ENCODE data around the gene GKAP1. TPM values are rescaled to one million over a fixed set of nuclear protein-coding genes. Genes with fewer than 3 reads are reported as not detected.
"Not testable (repeated sequence)": the region's sequence is repeated elsewhere in the genome, so short reads cannot be mapped to it uniquely, and the experiment has no call there.

The GKAP1 gene
- total RNA-seq, 2 donors from 2014 or later, result 5.9 to 7.9 TPM

DNA sequence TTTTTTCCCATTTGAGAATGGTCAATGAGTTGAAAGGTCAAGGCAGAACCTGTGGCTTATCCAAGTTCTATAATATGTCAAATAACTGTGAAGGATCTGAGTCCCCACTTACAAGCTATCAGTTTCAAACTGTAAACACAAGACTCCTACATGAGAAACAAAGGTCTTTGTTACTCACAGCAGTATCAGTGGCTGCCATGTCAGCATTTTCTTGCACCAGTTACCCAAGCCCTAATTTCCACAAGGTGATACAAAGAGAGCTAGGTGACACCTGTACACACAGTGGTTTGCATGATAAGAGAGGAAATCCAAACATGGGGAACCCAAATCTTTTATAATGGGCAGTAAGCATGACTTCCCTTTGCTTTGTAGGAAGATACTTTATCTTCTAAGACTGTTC lies 101.8 kb downstream of the GKAP1 start:
- no peaks in the 10 kb centered on the region for H3K9me3 ChIP-seq (ENCODE audit: control insufficient read depth, low read length, poor library complexity, severe bottlenecking)
- DNase-seq, result no peak
- no peak for ATAC-seq
- Mint-ChIP-seq H3K27ac (no peak overlapping the region), H3K27me3 (no peaks in the 10 kb centered on the region), H3K4me3 (no peak overlapping the region), H3K4me1 (no peaks in the 10 kb centered on the region), H3K36me3 (ENCODE audit: low read depth) (no peaks in the 10 kb centered on the region)

DNA sequence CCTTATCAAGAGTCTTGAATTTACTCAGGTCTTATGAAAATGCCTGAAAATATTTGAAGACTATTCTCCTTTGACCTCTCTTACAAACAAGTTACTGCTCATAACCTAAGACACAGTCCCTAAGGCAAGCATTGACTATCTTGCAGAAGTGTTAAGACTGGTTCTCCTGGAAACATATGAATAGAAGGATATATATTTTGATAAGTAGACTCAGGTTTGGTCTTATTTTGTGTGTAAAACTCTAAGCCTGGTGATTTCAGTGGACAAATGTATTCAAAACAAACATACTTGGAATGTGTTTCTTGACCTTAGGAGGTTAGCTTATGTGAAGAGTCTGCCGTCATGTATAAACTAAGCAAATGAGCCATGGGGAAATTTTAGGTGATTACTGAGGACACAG lies 102.3 kb downstream of the GKAP1 start:
- H3K4me1 Mint-ChIP-seq, result no peaks in the 10 kb centered on the region
- ATAC-seq, result no peak
- no peaks in the 10 kb centered on the region for H3K9me3 ChIP-seq (ENCODE audit: control insufficient read depth, low read length, poor library complexity, severe bottlenecking)
- DNase-seq, result no peak
- no peaks in the 10 kb centered on the region for H3K36me3 Mint-ChIP-seq (ENCODE audit: low read depth)
- no peaks in the 10 kb centered on the region for H3K27me3 Mint-ChIP-seq
- H3K27ac Mint-ChIP-seq, result no peak overlapping the region
- H3K4me3 Mint-ChIP-seq, result no peak overlapping the region

DNA sequence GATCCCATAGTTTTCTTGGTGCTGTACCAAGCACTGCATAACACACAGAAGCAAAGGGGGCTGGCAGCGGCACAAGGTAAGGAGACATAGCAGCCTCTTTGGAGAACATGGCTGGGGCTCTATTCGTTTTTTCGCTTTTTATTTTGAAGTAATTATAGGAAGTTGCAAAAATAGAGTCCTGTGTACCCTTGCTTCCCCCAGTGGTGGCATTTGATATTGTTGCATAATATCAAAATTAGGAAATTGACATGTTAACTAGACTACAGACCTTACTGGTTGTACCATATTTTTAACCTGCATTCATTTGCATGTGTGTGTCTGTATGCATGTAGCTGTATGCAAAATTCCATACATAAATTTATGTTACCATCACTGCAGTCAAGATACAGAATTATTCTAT lies 103.2 kb downstream of the GKAP1 start:
- H3K27me3 Mint-ChIP-seq, result no peaks in the 10 kb centered on the region
- peaks cover 2% of the 10 kb centered on the region for H3K4me1 Mint-ChIP-seq
- no peaks in the 10 kb centered on the region for H3K9me3 ChIP-seq (ENCODE audit: control insufficient read depth, low read length, poor library complexity, severe bottlenecking)
- DNase-seq (no peak), ATAC-seq (peak; percentile 61)
- no peak overlapping the region for H3K27ac Mint-ChIP-seq
- H3K4me3 Mint-ChIP-seq, result no peak overlapping the region
- no peaks in the 10 kb centered on the region for H3K36me3 Mint-ChIP-seq (ENCODE audit: low read depth)

DNA sequence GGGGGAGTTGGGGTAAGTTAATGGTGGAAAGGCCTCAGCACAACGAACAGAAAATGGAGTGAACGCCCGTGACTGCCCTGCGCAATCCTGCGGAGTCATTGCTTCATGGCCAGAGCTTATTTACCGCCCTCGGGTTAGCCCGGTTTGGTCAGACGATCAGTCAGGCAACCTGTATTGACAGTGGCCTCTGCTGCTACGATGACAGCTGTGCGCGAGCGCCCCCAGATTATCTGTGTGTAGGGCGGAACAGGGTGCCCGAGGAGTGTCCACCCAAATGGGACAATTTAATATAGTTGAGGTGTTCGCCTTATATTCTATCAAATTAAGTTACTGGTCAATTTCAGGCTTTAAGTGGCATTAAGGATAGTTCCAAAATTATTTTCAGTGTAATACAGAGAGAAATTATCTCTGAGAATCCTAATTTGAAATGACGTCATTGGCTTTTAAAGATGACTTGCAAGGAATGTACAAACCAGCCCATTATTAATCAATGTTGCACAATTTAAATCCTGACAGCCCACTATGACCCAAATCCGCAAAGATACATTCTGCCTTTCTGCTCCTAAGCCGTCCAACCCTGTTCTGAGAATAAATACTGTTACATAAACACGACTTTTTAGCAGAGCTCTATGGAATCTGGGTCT lies 108.9 kb downstream of the GKAP1 start:
- ATAC-seq, result peak; percentile 35
- peak; percentile 29 to 37 (median 35) for DNase-seq
- Mint-ChIP-seq H3K4me1 (peaks cover 31% of the 10 kb centered on the region), H3K27me3 (no peaks in the 10 kb centered on the region), H3K4me3 (peak overlapping the region; percentile 97), H3K27ac (peak overlapping the region; percentile 99), H3K36me3 (ENCODE audit: low read depth) (no peaks in the 10 kb centered on the region)
- no peaks in the 10 kb centered on the region for H3K9me3 ChIP-seq (ENCODE audit: control insufficient read depth, low read length, poor library complexity, severe bottlenecking)

DNA sequence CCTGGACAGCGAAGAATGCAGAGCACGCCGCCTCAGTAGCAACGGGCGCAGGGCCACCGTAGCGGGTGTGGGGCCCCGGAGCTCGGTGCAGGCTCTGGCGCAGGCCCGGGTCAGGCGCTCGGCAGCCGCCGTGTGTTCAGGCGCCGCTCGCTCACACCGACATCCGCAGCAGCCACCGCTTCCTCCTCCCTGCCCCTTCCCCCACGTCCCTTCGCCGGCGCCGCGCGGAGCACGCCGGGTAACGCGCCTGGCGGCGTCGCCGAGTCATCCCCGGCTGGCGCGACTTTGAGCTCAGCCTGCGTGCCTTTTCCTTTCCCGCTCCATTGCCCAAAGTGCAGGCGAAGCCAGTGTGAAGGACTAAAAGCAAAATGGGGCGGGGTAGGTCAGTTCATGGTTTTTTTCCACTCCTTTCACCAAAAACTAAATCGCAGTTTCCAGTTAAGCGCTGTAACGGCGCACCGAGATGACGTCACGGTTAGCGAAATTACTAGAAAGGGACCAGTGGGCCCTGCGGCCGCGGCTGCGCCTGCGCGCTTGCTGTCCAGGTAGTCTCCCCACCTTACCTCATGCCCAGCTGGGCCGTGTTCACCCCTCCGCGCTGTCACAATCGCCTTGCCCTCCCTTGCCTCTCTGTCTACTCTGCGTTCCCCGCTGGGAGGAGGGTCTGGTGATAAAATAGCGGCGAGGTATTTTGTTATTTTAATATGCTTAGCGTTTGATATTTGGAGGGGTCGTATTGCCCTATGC lies 109.6 kb downstream of the GKAP1 start, which contains the start of gene UBQLN1:
Gene UBQLN1, minus strand, starts transcription at position 191 of the 747 bp plus-strand sequence. CDS start 279 bp downstream, outside the sequence.
- ATAC-seq (peak; percentile 89), DNase-seq (peak; percentile 84 to 88 (median 85))
- no peaks in the 10 kb centered on the region for H3K9me3 ChIP-seq (ENCODE audit: control insufficient read depth, low read length, poor library complexity, severe bottlenecking)
- Mint-ChIP-seq H3K4me1 (peaks cover 33% of the 10 kb centered on the region), H3K27me3 (no peaks in the 10 kb centered on the region), H3K27ac (peak within 1 kb of the TSS; percentile 99), H3K4me3 (peak within 1 kb of the TSS; percentile 97), H3K36me3 (ENCODE audit: low read depth) (no peaks in the 10 kb centered on the region)

DNA sequence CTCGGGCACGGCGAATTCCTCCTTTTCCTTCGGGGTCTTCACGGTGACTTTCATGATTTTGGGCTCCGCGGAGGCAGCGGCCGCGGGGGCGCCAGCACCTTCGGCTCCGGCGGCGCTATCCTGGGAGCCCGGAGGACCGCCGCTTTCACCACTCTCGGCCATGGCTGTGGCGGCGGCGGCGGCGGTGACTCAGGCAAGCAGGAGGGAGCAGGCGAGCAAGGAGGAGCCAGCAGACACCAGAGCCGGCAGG lies 110.1 kb downstream of the GKAP1 start:
- Mint-ChIP-seq H3K4me3 (peak overlapping the region; percentile 97), H3K4me1 (peaks cover 34% of the 10 kb centered on the region), H3K36me3 (ENCODE audit: low read depth) (no peaks in the 10 kb centered on the region), H3K27ac (peak overlapping the region; percentile 99), H3K27me3 (no peaks in the 10 kb centered on the region)
- ATAC-seq (no peak), DNase-seq (no peak)
- H3K9me3 ChIP-seq (ENCODE audit: control insufficient read depth, low read length, poor library complexity, severe bottlenecking), result no peaks in the 10 kb centered on the region

DNA sequence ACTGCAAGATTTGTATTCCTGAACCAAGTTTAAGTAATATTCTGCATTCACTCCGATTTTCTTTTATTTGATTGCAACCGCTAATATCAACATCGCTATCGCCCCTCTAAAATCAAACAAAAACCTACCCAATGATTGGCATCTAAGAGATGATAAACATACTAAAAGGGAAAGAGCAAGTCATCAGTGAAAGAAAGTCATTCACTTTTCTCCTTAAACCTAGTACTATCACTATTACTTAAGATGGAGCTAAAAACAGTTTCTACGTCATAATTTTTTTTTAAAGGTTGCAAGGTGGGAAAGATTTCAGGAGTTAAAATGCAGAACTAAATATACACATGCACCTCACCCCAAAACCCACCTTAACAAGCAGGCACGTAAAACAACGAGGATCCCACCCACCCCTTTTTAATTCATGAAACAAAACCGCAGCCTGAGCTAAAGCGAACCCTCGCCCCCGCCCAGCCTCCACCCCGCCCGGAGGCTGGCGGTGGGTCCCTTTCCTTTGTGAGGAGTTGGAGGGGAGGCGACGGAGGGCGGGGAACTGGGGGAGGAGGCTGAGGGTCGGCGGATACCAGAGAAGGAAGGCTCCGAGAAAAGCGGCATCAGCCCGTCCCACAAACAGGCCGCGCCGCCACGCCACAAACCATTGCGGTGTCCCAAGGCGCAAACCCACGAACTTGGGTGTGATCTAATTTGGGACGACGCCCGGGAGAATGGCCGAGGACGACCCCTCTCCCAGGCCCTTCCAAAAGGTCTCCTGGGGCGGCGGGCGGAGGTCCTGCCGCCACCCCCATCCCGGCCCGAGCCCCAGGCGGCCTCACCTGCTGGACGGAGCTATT lies 110.7 kb downstream of the GKAP1 start:
- H3K27me3 Mint-ChIP-seq, result no peaks in the 10 kb centered on the region

DNA sequence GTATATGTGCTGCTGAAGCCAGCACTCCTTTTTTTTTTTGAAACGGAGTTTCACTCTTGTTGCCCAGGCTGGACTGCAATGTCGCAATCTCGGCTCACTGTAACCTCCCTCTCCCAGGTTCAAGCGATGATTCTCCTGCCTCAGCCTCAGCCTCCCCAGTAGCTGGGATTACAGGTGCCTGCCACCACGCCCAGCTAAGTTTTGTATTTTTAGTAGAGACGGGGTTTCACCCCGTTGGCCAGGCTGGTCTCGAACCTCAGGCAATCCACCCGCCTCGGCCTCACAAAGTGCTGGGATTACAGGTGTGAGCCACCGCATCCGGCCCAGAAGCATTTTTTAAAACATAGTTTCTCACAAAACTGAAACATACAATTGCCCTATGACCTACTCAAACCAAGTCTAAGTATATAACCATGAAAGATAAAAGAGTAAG lies 112.3 kb downstream of the GKAP1 start:
- not testable (repeated sequence) for DNase-seq; H3K27me3 Mint-ChIP-seq; H3K36me3 Mint-ChIP-seq (ENCODE audit: low read depth); H3K9me3 ChIP-seq (ENCODE audit: control insufficient read depth, low read length, poor library complexity, severe bottlenecking); ATAC-seq
- H3K4me1 Mint-ChIP-seq, result peaks cover 48% of the 10 kb centered on the region
- H3K27ac Mint-ChIP-seq, result peak overlapping the region; percentile 99
- H3K4me3 Mint-ChIP-seq, result peak overlapping the region; percentile 97

More for the DNA sequence above, 110.7 kb downstream of the GKAP1 start:
- Mint-ChIP-seq H3K36me3 (ENCODE audit: low read depth) (no peaks in the 10 kb centered on the region), H3K27ac (peak overlapping the region; percentile 99), H3K4me3 (peak overlapping the region; percentile 97), H3K4me1 (peaks cover 37% of the 10 kb centered on the region)
- DNase-seq, result peak; percentile 34 to 53 (median 44)
- peak; percentile 13 for ATAC-seq
- H3K9me3 ChIP-seq (ENCODE audit: control insufficient read depth, low read length, poor library complexity, severe bottlenecking), result no peaks in the 10 kb centered on the region

DNA sequence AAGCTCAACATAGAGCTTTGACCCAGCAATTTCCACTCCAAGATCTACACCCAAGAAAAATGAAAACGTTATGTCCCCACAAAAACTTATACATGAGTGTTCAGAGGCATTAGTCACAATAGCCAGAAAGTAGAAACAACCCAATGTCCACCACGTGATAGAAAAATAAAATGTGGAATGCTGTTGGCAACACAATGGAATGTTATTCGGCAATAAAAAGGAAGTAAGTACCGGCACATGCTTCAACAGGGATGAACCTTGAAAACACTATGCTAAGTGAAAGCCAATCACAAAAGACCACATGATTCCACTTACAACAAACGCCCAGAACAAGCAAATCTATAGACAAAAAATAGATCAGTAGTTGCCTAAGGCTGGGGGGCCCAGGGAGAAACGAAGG lies 115.8 kb downstream of the GKAP1 start:
- Mint-ChIP-seq H3K36me3 (ENCODE audit: low read depth) (peaks cover 2% of the 10 kb centered on the region), H3K4me1 (peaks cover 51% of the 10 kb centered on the region), H3K4me3 (peak overlapping the region; percentile 71), H3K27ac (peak overlapping the region; percentile 2), H3K27me3 (no peaks in the 10 kb centered on the region)
- no peak for DNase-seq
- no peak for ATAC-seq
- no peaks in the 10 kb centered on the region for H3K9me3 ChIP-seq (ENCODE audit: control insufficient read depth, low read length, poor library complexity, severe bottlenecking)

DNA sequence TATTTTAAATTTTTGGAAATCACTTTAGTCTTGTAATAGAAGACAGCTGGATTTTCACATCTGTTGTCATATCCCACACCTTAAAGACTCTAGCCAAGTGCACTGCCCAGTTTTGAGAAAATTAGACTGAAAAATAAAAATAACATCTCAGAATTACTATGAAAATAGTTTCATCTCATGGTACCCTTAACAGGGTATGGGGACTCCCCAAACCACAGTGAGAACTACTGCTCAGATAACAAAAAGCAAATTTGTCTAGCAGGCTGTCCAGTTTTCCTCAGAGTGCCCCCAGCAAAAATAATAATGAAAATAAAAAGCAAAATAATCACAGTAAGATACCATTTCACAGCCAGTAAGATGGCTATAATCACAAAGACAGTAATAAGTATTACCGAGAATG lies 116.3 kb downstream of the GKAP1 start:
- peak overlapping the region; percentile 2 for H3K27ac Mint-ChIP-seq

DNA sequence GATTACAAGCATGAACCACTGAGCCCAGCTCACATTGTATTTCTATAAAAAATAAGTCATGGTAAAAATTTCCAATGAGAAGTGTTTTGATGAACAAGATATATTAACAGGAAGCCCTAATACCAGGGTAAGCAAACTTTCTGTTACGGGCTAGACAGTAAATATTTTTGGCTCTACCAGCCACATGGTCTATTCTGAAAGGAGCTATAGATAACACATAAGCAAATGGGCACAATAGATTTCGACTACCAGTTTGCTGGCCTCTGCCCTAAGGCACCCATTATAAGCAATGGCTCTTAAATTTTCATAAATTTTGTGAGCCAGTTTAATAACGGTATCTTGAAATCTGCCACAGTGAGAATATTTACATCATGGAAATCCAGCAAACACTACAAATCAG lies 118.0 kb downstream of the GKAP1 start:
- H3K27me3 Mint-ChIP-seq, result no peaks in the 10 kb centered on the region
- no peak for DNase-seq
- H3K27ac Mint-ChIP-seq, result no peak overlapping the region
- peak; percentile 23 for ATAC-seq
- H3K36me3 Mint-ChIP-seq (ENCODE audit: low read depth), result peaks cover 2% of the 10 kb centered on the region
- H3K9me3 ChIP-seq (ENCODE audit: control insufficient read depth, low read length, poor library complexity, severe bottlenecking), result no peaks in the 10 kb centered on the region
- peaks cover 39% of the 10 kb centered on the region for H3K4me1 Mint-ChIP-seq
- peak overlapping the region; percentile 19 for H3K4me3 Mint-ChIP-seq

More for the DNA sequence above, 116.3 kb downstream of the GKAP1 start:
- H3K4me1 Mint-ChIP-seq, result peaks cover 47% of the 10 kb centered on the region
- H3K36me3 Mint-ChIP-seq (ENCODE audit: low read depth), result peaks cover 2% of the 10 kb centered on the region
- peak overlapping the region; percentile 71 for H3K4me3 Mint-ChIP-seq
- no peak for ATAC-seq
- no peaks in the 10 kb centered on the region for H3K27me3 Mint-ChIP-seq
- H3K9me3 ChIP-seq (ENCODE audit: control insufficient read depth, low read length, poor library complexity, severe bottlenecking), result no peaks in the 10 kb centered on the region
- DNase-seq, result no peak

DNA sequence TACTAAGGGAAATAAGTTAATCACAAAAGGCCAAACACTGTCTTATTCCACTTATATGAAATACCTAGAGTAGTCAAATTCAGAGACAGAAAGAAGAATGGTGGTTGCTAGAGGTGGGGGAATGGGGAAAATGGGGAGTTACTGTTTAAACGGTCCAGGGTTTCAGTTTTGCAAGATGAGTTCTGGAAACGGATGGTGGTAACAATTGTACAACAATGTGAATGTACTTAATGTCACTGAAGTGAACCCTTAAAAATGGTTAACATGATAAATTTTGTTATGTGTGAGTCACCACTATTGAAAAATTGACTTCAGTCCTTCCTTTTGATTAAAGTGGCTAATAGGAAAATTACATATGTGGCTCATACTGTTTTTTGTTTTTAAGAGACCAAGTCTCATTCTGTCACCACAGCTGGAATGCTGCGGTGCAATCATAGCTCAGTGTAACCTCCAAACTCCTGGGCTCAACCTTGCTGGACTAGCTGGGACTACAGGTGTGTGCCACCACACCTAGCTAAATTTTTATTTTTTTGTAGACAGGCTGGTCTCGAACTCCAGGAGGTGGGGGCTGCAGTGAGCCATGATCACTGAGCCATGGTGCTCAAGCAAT lies 118.5 kb downstream of the GKAP1 start:
- H3K4me1 Mint-ChIP-seq, result peaks cover 42% of the 10 kb centered on the region
- no peak overlapping the region for H3K27ac Mint-ChIP-seq

DNA sequence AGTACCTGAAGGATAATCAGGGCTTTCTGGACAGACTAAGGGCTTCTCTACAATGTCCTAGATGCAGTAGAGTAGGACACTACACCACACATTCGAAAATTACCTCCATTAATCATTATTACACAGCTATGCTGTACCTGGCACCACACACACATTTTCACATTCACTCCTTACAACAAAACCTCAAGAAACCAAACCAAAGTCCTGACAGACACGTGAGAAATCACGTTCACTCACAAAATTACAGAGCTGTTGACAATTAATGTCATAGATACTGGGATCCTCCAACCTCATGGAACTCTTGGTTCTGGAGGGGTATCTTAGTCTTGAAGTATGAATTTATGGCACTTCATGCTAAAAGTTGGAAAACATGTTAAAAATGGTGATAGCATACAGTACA lies 126.1 kb downstream of the GKAP1 start:
- Mint-ChIP-seq H3K27me3 (no peaks in the 10 kb centered on the region), H3K4me3 (peak overlapping the region; percentile 32)
- no peak for ATAC-seq

More for the DNA sequence above, 118.5 kb downstream of the GKAP1 start:
- H3K36me3 Mint-ChIP-seq (ENCODE audit: low read depth), result peaks cover 2% of the 10 kb centered on the region
- H3K9me3 ChIP-seq (ENCODE audit: control insufficient read depth, low read length, poor library complexity, severe bottlenecking), result no peaks in the 10 kb centered on the region
- peak overlapping the region; percentile 25 for H3K4me3 Mint-ChIP-seq
- H3K27me3 Mint-ChIP-seq, result no peaks in the 10 kb centered on the region
- ATAC-seq (peak; percentile 27), DNase-seq (no peak)

More for the DNA sequence above, 126.1 kb downstream of the GKAP1 start:
- H3K9me3 ChIP-seq (ENCODE audit: control insufficient read depth, low read length, poor library complexity, severe bottlenecking), result no peaks in the 10 kb centered on the region
- no peak for DNase-seq
- H3K36me3 Mint-ChIP-seq (ENCODE audit: low read depth), result no peaks in the 10 kb centered on the region
- peak overlapping the region; percentile 1 for H3K27ac Mint-ChIP-seq
- peaks cover 59% of the 10 kb centered on the region for H3K4me1 Mint-ChIP-seq

Data from T-helper 17 cell (primary cell).